K562 (cell line): ENCODE measurements around the gene TSGA10IP. TPM values are rescaled to one million over a fixed set of nuclear protein-coding genes. Genes with fewer than 3 reads are reported as not detected.

Experiments
- ADNP ChIP-seq: fragments of 200-800 bp; sonication (Bioruptor generic); IDR thresholded peaks from 2 replicates; pipeline ENCODE4 v1.6.1; 2016; ENCODE audit warnings: missing genetic modification characterization, missing compliant biosample characterization
- E2F3 ChIP-seq: fragments of 250-450 bp; sonication (Bioruptor Pico); IDR thresholded peaks from 2 replicates; pipeline ENCODE4 v1.4.0; 2020; ENCODE audit warnings: mild to moderate bottlenecking
- EP300 ChIP-seq: IDR thresholded peaks from 2 replicates; pipeline ENCODE4 v1.6.1; 2012; ENCODE audit warnings: low read length, improper control_type of control experiment
- ETV1 ChIP-seq: fragments of 450-650 bp; conservative IDR thresholded peaks from 2 replicates; pipeline ENCODE4 v1.6.1; 2016; ENCODE audit warnings: missing genetic modification characterization, control low read depth, low read depth, missing compliant biosample characterization
- ETV5 ChIP-seq: sonication (generic); formaldehyde crosslinking; IDR thresholded peaks from 2 replicates; pipeline ENCODE4 v1.4.0; 2020; ENCODE audit warnings: low read depth, mild to moderate bottlenecking, missing genetic modification reagents
- ETV6 ChIP-seq, 3 experiments: fragments of 150-350 bp in 1 of 3; sonication (generic) in 1 of 3; formaldehyde crosslinking in 1 of 3; IDR thresholded peaks; 2 replicates each; pipeline versions ENCODE4 v1.6.1 to v1.8.0; 2014 to 2022; ENCODE audit warnings: borderline replicate concordance in 2 of 3, low read depth in 2 of 3, antibody characterized with exemption in 1 of 3, low read length in 1 of 3, mild to moderate bottlenecking in 1 of 3, missing genetic modification reagents in 1 of 3
- KDM5B ChIP-seq: fragments of 200-600 bp; sonication (generic); IDR thresholded peaks from 2 replicates; pipeline ENCODE4 v1.6.1; 2012; ENCODE audit warnings: low read depth, mild to moderate bottlenecking, moderate library complexity, low read length, control low read depth, inconsistent platforms; ENCODE audit not compliant: insufficient replicate concordance
- POU5F1 ChIP-seq: fragments of 150-350 bp; IDR thresholded peaks from 2 replicates; pipeline ENCODE4 v1.6.1; 2014; ENCODE audit warnings: borderline replicate concordance, low read length, low read depth, mild to moderate bottlenecking; ENCODE audit not compliant: partially characterized antibody
- PTTG1 ChIP-seq: fragments of 450-650 bp; IDR thresholded peaks from 2 replicates; pipeline ENCODE4 v1.6.1; 2016; ENCODE audit warnings: low read depth, mild to moderate bottlenecking, missing genetic modification characterization, missing compliant biosample characterization
- RFX7 ChIP-seq: fragments of 250-450 bp; sonication (Bioruptor Pico); IDR thresholded peaks from 2 replicates; pipeline ENCODE4 v1.5.1; 2021; ENCODE audit warnings: mild to moderate bottlenecking
- SAFB2 ChIP-seq: fragments of 200-400 bp; formaldehyde crosslinking; IDR thresholded peaks from 2 replicates; pipeline ENCODE4 v1.6.1; 2018; ENCODE audit warnings: borderline replicate concordance, low read length, low read depth, moderate library complexity; ENCODE audit not compliant: severe bottlenecking
- SAP30 ChIP-seq: fragments of 200-600 bp; sonication (generic); IDR thresholded peaks from 2 replicates; pipeline ENCODE4 v1.6.1; 2012; ENCODE audit warnings: borderline replicate concordance, low read depth, mild to moderate bottlenecking, moderate library complexity, low read length, control low read depth, inconsistent platforms; ENCODE audit not compliant: insufficient read depth, poor library complexity, severe bottlenecking
- SIN3B ChIP-seq: fragments of 450-650 bp; IDR thresholded peaks from 2 replicates; pipeline ENCODE4 v1.6.1; 2017; ENCODE audit warnings: low read depth, mild to moderate bottlenecking, moderate library complexity
- STAG1 ChIP-seq: sonication (generic); formaldehyde crosslinking; IDR thresholded peaks from 2 replicates; pipeline ENCODE4 v1.5.0; 2020; ENCODE audit warnings: missing genetic modification reagents, borderline replicate concordance
- STAT5B ChIP-seq: fragments of 250-450 bp; sonication (Bioruptor Pico); IDR thresholded peaks from 2 replicates; pipeline ENCODE4 v1.8.0; 2021; ENCODE audit warnings: mild to moderate bottlenecking, inconsistent platforms
- U2AF2 ChIP-seq: fragments of 200-400 bp; formaldehyde crosslinking; optimal IDR thresholded peaks from 2 replicates; pipeline ENCODE3; 2017; ENCODE audit warnings: low read depth, mild to moderate bottlenecking, low read length
- ZBED1 ChIP-seq: IDR thresholded peaks from 2 replicates; pipeline ENCODE4 v1.6.1; 2014
- ZNF584 ChIP-seq: fragments of 200-800 bp; sonication (Bioruptor generic); IDR thresholded peaks from 2 replicates; pipeline ENCODE4 v1.6.1; 2016; ENCODE audit warnings: low read depth, mild to moderate bottlenecking, missing genetic modification characterization, missing compliant biosample characterization
- polyA plus RNA-seq, 8 experiments: library from polyadenylated mRNA; depleted of rRNA in 4 of 8; stranded (reverse) in 5 of 8; unstranded in 3 of 8; fragments of >200 nt; fragmentation: Nextera tagmentation in 2 of 8; fragmentation: Illumina TruSeq in 1 of 8; extraction: Ambion mirVana in 2 of 8; extraction: Trizol in 1 of 8; gene quantifications; 2 replicates each; pipeline versions ENCODE4 v1.2.1 to v1.2.3, GENCODE V29; 2011 to 2014; ENCODE audit warnings: inconsistent platforms in 1 of 8, missing spikeins in 1 of 8
- total RNA-seq, 7 experiments: library from RNA; depleted of rRNA in 6 of 7; stranded (reverse); fragments of >200 nt in 6 of 7; fragmentation: Illumina TruSeq in 2 of 7; extraction: Trizol in 2 of 7; gene quantifications; 2 replicates each; pipeline versions ENCODE4 v1.2.1 to v1.2.3, GENCODE V29; 2011 to 2021; ENCODE audit warnings: low replicate concordance in 1 of 7
- TF ChIP-seq, protein P1 (sequence below): fragments of 250-450 bp; sonication (Bioruptor Pico); IDR thresholded peaks from 2 replicates; pipeline ENCODE4 v1.5.0; 2022; ENCODE audit warnings: mild to moderate bottlenecking
- TF ChIP-seq, protein P2 (sequence below): fragments of 450-650 bp; IDR thresholded peaks from 2 replicates; pipeline ENCODE4 v1.6.1; 2016; ENCODE audit warnings: mild to moderate bottlenecking
- TF ChIP-seq, protein P3 (sequence below): fragments of 450-650 bp; IDR thresholded peaks from 2 replicates; pipeline ENCODE4 v1.6.1; 2016; ENCODE audit warnings: low read depth, mild to moderate bottlenecking, moderate library complexity

Gene TSGA10IP
- total and polyA plus RNA-seq, 9 of the 15 experiments (the other 6 are each of a cell fraction or from before 2014, with no cell fraction given): not detected

DNA sequence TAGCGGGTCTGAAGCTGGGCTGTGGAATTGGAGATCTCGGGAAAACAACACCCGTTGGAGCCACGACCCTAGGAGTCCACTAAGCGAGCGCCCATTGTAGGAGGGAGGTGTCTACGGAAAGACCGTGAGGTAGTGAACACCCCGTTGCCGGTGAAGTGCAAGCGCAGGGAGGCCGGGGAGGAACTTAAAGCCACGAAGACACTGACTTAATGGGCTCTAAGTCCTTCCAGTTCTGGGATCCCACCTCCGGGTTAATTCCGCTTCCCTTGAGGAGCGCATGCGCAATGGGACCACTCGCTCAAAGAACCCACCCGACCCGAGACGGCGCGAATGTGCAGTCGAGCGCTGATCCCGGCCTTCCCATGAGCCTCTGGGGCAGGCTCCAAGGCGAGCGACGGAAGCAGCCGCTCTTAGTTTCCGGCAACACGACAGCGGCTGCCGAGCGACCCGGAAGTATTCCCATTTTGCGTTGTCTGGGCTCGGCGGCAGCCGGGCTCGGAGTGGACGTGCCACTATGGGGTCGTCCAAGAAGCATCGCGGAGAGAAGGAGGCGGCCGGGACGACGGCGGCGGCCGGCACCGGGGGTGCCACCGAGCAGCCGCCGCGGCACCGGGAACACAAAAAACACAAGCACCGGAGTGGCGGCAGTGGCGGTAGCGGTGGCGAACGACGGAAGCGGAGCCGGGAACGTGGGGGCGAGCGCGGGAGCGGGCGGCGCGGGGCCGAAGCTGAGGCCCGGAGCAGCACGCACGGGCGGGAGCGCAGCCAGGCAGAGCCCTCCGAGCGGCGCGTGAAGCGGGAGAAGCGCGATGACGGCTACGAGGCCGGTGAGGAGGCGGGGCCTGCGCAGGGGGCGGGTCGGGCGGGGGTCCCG is 16.2 kb downstream of the TSGA10IP start, which contains the start of gene SART1 (continued):
- no peak for TF ChIP-seq U2AF2
- TF ChIP-seq ADNP (tag): no peak
- TF ChIP-seq STAG1 (CRISPR knock-in tag): no peak
- TF ChIP-seq PTTG1 (tag): no peak
- peak; percentile 93 for TF ChIP-seq SIN3B
- TF ChIP-seq ZBED1: no peak
- no peak for TF ChIP-seq SAFB2
- peak; percentile 70 for TF ChIP-seq KDM5B
- TF ChIP-seq, protein P1, sequence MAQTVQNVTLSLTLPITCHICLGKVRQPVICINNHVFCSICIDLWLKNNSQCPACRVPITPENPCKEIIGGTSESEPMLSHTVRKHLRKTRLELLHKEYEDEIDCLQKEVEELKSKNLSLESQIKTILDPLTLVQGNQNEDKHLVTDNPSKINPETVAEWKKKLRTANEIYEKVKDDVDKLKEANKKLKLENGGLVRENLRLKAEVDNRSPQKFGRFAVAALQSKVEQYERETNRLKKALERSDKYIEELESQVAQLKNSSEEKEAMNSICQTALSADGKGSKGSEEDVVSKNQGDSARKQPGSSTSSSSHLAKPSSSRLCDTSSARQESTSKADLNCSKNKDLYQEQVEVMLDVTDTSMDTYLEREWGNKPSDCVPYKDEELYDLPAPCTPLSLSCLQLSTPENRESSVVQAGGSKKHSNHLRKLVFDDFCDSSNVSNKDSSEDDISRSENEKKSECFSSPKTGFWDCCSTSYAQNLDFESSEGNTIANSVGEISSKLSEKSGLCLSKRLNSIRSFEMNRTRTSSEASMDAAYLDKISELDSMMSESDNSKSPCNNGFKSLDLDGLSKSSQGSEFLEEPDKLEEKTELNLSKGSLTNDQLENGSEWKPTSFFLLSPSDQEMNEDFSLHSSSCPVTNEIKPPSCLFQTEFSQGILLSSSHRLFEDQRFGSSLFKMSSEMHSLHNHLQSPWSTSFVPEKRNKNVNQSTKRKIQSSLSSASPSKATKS (CRISPR knock-in tag): no peak
- TF ChIP-seq, protein P2, sequence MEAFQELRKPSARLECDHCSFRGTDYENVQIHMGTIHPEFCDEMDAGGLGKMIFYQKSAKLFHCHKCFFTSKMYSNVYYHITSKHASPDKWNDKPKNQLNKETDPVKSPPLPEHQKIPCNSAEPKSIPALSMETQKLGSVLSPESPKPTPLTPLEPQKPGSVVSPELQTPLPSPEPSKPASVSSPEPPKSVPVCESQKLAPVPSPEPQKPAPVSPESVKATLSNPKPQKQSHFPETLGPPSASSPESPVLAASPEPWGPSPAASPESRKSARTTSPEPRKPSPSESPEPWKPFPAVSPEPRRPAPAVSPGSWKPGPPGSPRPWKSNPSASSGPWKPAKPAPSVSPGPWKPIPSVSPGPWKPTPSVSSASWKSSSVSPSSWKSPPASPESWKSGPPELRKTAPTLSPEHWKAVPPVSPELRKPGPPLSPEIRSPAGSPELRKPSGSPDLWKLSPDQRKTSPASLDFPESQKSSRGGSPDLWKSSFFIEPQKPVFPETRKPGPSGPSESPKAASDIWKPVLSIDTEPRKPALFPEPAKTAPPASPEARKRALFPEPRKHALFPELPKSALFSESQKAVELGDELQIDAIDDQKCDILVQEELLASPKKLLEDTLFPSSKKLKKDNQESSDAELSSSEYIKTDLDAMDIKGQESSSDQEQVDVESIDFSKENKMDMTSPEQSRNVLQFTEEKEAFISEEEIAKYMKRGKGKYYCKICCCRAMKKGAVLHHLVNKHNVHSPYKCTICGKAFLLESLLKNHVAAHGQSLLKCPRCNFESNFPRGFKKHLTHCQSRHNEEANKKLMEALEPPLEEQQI: no peak
- TF ChIP-seq POU5F1: peak; percentile 9
- TF ChIP-seq ZNF584 (CRISPR knock-in tag): no peak
- TF ChIP-seq STAT5B (CRISPR knock-in tag): no peak
- no peak for TF ChIP-seq RFX7 (CRISPR knock-in tag)
- TF ChIP-seq E2F3 (CRISPR knock-in tag): peak; percentile 55; the same call in 1 of the 2 replicates
- peak; percentile 94 for TF ChIP-seq SAP30
- peak; percentile 62 for TF ChIP-seq ETV5 (CRISPR knock-in tag)
- TF ChIP-seq ETV6 (IDR thresholded peaks at IDR 0.05; ENCODE audit: borderline replicate concordance in 1 of 2, low read depth in 2 of 2, low read length in 1 of 2): no peak
- TF ChIP-seq ETV6 (CRISPR knock-in tag; IDR thresholded peaks at IDR 0.05; ENCODE audit: borderline replicate concordance): no peak
- TF ChIP-seq, protein P3, sequence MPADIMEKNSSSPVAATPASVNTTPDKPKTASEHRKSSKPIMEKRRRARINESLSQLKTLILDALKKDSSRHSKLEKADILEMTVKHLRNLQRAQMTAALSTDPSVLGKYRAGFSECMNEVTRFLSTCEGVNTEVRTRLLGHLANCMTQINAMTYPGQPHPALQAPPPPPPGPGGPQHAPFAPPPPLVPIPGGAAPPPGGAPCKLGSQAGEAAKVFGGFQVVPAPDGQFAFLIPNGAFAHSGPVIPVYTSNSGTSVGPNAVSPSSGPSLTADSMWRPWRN: no peak
- 0 out of 2 replicates have a peak, but pooled peaks have one; percentile 37 for TF ChIP-seq ETV1 (tag)
- TF ChIP-seq EP300: peak; percentile 64; the same call in 1 of the 2 replicates
